Esophagus (tissue), 2 donors: ENCODE data around the gene ACOT2. TPM values are rescaled to one million over a fixed set of nuclear protein-coding genes. Genes with fewer than 3 reads are reported as not detected.
"Not testable (repeated sequence)": the region's sequence is repeated elsewhere in the genome, so short reads cannot be mapped to it uniquely, and the experiment has no call there.

Experiments
- H3K27ac ChIP-seq, 2 donors: one replicate each; pipeline ENCODE4 v1.5.1; 2013; ENCODE audit warnings: low read depth in 2 of 2, mild to moderate bottlenecking in 2 of 2, inconsistent platforms in 1 of 2, low read length in 1 of 2, moderate library complexity in 1 of 2
- H3K27me3 ChIP-seq, 2 donors: one replicate each; pipeline ENCODE4 v1.6.1; 2013; ENCODE audit warnings: low read length in 2 of 2, control low read depth in 1 of 2, mild to moderate bottlenecking in 1 of 2; ENCODE audit not compliant: insufficient read depth in 2 of 2, control insufficient read depth in 1 of 2
- H3K36me3 ChIP-seq, 2 donors: one replicate each; pipeline ENCODE4 v1.6.1; 2013; ENCODE audit warnings: low read length in 1 of 2; ENCODE audit not compliant: control insufficient read depth in 2 of 2, insufficient read depth in 2 of 2
- H3K4me1 ChIP-seq, 2 donors: one replicate each; pipeline ENCODE4 v1.6.1; 2013; ENCODE audit warnings: low read length in 1 of 2; ENCODE audit not compliant: control insufficient read depth in 2 of 2, insufficient read depth in 2 of 2
- H3K4me3 ChIP-seq, 2 donors: one replicate each; pipeline ENCODE4 v1.5.1; 2013; ENCODE audit warnings: low read length in 2 of 2, mild to moderate bottlenecking in 2 of 2, low read depth in 1 of 2, moderate library complexity in 1 of 2
- H3K9me3 ChIP-seq, 2 donors: one replicate each; pipeline ENCODE4 v1.6.1; 2013; ENCODE audit warnings: mild to moderate bottlenecking in 2 of 2, low read depth in 1 of 2, low read length in 1 of 2, moderate library complexity in 1 of 2; ENCODE audit not compliant: control insufficient read depth in 2 of 2, insufficient read depth in 1 of 2
- WGBS, 2 donors: extraction: QIAGEN DNeasy Blood & Tissue Kit; methylation state at CpG; one replicate each; pipeline ENCODE4 v1.1.7; 2013; 5-methylcytosine and 5-hydroxymethylcytosine counted together
- polyA plus RNA-seq, 2 donors: library from polyadenylated mRNA; stranded (reverse); fragments of 200-250 nt; gene quantifications; one replicate each; pipeline ENCODE4 v1.2.3, GENCODE V29; 2013
- donor health status: healthy with polysubstance abuse.
- donor health status: Bipolar disorder and iron deficiency.

ACOT2 gene
- polyA plus RNA-seq, 2 donors: 9.7 to 19.1 TPM

DNA sequence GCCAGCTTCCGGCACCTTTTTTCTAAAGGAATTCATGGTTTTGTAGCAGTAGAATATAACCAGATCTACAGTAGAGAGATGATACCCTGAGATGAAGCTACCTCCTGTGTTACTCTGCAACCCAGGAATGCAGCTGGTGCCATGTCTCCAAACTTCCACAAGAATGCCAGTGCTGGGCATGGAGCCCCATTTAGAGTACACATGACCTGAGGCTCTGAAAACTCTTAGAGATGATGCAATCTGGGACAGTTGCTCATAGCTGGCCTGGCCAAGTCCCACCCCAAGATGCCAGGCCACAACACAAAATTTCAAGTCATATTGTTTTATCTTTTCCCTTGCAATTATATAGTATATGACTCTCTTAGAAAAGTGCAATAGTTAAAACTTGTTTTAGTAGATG is 23.7 kb upstream of the ACOT2 start:
- H3K27ac ChIP-seq, H3K9me3 ChIP-seq, H3K36me3 ChIP-seq, H3K4me3 ChIP-seq, H3K4me1 ChIP-seq, H3K27me3 ChIP-seq: not testable (repeated sequence)
- 91% methylated on average over 1 of the region's 1 CpG; no CpG with 5 or more reads in 1 of the 2 donors for WGBS, 2 donors

DNA sequence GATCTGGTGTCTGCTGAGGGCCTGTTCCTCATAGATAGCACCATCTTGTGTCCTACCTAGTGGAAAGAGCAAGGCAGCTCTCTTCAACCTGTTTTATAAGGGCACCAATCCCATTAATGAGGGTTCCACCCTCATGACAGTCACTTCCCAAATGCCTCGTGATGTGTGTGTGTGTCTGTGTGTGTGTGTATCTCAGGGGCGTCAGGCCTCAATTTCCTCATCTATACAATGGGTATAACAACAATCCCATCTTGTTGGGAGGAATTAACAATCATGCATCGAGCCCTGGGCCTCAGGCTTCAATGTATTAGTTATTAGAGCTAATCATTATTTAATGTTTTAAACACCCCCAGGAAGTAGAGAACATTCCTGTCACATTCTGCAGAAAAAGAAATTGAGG is 19.9 kb upstream of the ACOT2 start:
- not testable (repeated sequence) for H3K4me1 ChIP-seq, H3K27ac ChIP-seq, H3K4me3 ChIP-seq, H3K36me3 ChIP-seq, H3K9me3 ChIP-seq, H3K27me3 ChIP-seq
- 92 to 94% methylated on average over 2 to 3 of the region's 3 CpGs for WGBS, 2 donors

DNA sequence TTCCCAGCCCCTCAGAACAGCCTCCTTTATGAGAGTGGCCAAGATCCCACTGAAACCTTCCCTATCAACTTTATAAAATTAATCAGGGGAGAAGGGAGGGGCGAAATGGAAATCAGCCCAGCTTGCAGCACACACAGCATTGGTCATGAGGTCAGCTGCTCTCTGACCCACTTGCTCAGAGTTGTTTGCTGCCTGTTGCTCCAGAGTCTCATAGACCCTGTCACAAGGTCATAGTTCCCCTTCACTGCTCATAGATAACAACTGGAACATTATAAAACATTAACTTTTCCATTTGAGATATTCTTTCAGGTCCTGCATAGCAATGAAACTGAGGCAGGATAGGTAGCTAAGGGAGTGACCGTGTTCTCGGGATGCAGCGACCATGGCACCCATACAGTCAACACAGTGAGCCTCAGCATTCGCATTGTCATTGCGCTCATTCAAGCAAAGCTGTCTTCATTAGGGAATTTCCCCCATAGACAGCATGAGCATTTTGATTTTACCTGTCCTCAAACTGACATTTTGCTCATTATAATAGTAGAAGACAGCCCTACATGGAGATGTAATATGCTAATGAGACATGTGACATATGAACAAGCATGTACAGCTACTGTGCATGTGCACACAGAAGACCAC is 19.0 kb upstream of the ACOT2 start:
- not testable (repeated sequence) for H3K9me3 ChIP-seq, H3K4me3 ChIP-seq, H3K27ac ChIP-seq, H3K4me1 ChIP-seq, H3K36me3 ChIP-seq, H3K27me3 ChIP-seq
- WGBS, 2 donors: 91 to 93% methylated on average over 3 to 5 of the region's 6 CpGs

DNA sequence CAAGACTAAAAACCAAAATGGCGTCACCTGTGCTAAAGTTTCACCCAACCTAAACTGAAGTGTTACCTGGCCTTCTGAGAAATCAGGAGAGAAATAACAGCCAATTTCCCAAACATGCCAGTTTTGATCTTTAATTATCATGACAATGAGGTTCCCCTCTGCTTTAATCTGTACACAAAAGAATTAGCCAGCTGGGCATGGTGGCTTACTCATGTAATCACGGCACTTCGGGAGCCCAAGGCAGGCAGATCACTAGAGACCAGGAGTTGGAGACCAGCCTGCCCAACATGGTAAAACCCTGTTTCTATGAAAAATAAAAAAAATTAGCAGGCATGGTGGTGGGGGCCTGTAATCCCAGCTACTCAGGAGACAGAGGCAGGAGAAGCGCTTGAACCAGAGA is 15.2 kb upstream of the ACOT2 start:
- Histone ChIP-seq H3K27me3 (no peaks in the 10 kb centered on the region), H3K9me3 (no peaks in the 10 kb centered on the region), H3K4me3 (no peak overlapping the region), H3K36me3 (no peaks in the 10 kb centered on the region), H3K4me1 (no peaks in the 10 kb centered on the region), H3K27ac (no peak overlapping the region)
- 91 to 93% methylated on average over 4 of the region's 4 CpGs for WGBS, 2 donors

DNA sequence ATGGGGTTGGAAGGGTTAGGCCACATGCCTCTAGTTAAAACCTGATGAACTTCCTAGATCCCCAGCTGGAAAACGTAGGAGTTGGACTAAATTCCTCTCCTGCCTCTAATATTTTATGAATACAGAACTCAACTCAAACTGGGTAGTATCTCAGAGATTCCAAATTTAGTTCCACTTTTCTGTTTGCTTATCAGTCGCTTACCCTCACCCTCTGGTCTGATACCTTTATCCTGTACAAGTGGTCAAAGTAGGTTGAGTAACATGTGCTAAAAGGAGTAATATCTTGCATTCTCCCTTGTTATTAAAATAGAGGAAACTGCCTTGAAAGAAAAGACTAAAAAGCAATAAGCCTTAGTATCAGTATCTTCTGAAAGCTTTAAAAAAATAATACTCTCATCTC is 11.8 kb upstream of the ACOT2 start:
- not testable (repeated sequence) for H3K36me3 ChIP-seq, H3K4me1 ChIP-seq, H3K27me3 ChIP-seq, H3K9me3 ChIP-seq, H3K27ac ChIP-seq, H3K4me3 ChIP-seq
- 61% methylated on average over 2 of the region's 2 CpGs; no CpG with 5 or more reads in 1 of the 2 donors for WGBS, 2 donors

DNA sequence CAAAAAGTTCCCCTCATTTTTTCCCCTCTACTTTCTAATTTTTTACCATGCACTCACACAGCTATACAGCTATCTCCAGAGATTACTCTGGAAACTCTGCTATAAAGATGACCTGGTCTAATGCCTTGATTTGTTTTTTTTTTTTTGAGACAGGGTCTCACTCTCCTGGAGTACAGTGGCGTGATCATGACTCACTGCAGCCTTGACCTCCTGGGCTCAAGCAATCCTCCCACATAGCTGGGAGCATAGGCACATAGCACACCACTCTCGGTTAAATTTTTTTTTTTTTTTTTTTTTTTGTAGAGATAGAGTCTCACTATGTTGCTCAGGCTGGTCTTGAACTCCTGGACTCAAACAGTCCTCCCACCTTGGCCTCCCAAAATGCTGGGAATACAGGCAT is 10.8 kb upstream of the ACOT2 start:
- not testable (repeated sequence) for H3K27me3 ChIP-seq

DNA sequence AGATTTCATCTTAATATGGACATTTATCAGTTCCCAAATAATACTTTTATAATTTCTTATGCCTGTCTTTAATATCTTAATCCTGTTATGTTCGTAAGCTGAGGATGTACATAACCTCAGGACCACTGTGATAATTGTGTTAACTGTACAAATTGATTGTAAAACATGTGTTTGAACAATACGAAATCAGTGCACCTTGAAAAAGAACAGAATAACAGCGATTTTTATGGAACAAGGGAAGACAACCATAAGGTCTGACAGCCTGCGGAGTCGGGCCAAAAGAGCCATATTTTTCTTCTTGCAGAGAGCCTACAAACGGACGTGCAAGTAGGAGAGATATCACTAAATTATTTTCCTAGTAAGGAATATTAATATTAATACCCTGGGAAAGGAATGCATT is 6.8 kb upstream of the ACOT2 start:
- H3K4me1 ChIP-seq, H3K4me3 ChIP-seq, H3K27me3 ChIP-seq, H3K36me3 ChIP-seq, H3K27ac ChIP-seq, H3K9me3 ChIP-seq: not testable (repeated sequence)
- WGBS, 2 donors: 96% methylated on average over 7 of the region's 7 CpGs

More for the DNA sequence above, 10.8 kb upstream of the ACOT2 start:
- not testable (repeated sequence) for H3K4me1 ChIP-seq, H3K9me3 ChIP-seq, H3K36me3 ChIP-seq, H3K4me3 ChIP-seq, H3K27ac ChIP-seq
- 89 to 94% methylated on average over 1 of the region's 2 CpGs for WGBS, 2 donors

DNA sequence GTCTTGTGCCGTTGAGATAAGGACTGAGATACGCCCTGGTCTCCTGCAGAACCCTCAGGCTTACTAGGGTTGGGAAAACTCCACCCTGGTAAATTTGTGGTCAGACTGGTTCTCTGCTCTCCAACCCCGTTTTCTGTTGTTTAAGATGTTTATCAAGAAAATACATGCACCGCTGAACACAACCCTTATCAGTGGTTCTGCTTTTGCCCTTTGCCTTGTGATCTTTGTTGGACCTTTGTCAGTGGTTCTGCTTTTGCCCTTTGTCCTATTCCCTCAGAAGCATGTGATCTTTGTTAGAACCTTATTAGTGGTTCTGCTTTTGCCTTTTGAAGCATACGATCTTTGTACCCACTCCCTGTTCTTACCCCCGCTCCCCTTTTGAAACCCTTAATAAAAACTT is 6.3 kb upstream of the ACOT2 start:
- WGBS, 2 donors: 78 to 84% methylated on average over 6 of the region's 6 CpGs
- H3K27me3 ChIP-seq, H3K36me3 ChIP-seq, H3K27ac ChIP-seq, H3K4me1 ChIP-seq, H3K4me3 ChIP-seq, H3K9me3 ChIP-seq: not testable (repeated sequence)

DNA sequence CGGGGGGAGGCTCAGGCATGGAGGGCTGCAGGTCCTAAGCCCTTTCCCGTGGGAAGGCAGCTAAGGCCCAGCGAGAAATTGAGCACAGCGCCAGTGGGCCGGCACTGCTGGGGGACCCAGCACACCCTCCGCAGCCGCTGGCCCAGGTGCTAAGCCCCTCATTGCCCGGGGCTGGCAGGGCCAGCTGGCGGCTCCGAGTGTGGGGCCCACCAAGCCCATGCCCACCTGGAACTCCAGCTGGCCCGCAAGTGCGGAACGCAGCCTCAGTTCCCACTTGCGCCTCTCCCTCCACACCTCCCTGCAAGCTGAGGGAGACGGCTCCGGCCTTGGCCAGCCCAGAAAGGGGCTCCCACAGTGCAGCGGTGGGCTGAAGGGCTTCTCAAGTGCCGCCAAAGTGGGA is 2.6 kb upstream of the ACOT2 start:
- not testable (repeated sequence) for H3K36me3 ChIP-seq, H3K4me3 ChIP-seq, H3K9me3 ChIP-seq, H3K27me3 ChIP-seq, H3K4me1 ChIP-seq, H3K27ac ChIP-seq
- 92 to 97% methylated on average over 18 of the region's 18 CpGs for WGBS, 2 donors

DNA sequence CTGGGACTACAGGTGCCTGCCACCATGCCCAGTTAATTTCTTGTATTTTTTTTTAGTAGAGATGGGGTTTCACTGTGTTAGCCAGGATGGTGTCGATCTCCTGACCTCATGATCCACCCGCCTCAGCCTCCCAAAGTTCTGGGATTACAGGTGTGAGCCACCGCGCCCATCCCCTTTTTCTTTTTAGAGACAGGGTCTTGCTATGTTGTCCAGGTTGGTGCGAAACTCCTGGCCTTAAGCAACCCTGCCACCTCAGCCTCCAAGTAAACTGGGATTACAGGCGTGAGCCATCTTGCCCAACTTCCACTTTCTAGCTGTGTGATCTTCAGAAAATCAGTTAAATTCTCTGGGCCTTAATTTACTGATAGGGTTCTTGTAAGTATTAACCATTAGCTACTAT is 2.1 kb upstream of the ACOT2 start:
- not testable (repeated sequence) for H3K9me3 ChIP-seq, H3K36me3 ChIP-seq, H3K4me1 ChIP-seq, H3K27me3 ChIP-seq, H3K4me3 ChIP-seq, H3K27ac ChIP-seq
- WGBS, 2 donors: 97 to 98% methylated on average over 6 of the region's 6 CpGs
